NT2/D1 (cell line): ENCODE measurements around the gene SLC15A4.
"Not testable (repeated sequence)": the region's sequence is repeated elsewhere in the genome, so short reads cannot be mapped to it uniquely, and the experiment has no call there.

Source experiments
- DNase-seq: peaks from one replicate; pipeline ENCODE4 v3.0.0-alpha.2; 2011; ENCODE audit warnings: low read depth, low spot score
- H3K27me3 ChIP-seq: 2 replicates; pipeline ENCODE4 v1.6.0; 2011; ENCODE audit warnings: mild to moderate bottlenecking; ENCODE audit not compliant: insufficient read length, insufficient read depth
- H3K36me3 ChIP-seq: 2 replicates; pipeline ENCODE4 v1.6.1; 2011; ENCODE audit warnings: mild to moderate bottlenecking, low read length, mixed read lengths; ENCODE audit not compliant: insufficient read depth, insufficient read length
- H3K4me1 ChIP-seq: 2 replicates; pipeline ENCODE4 v1.5.1; 2011; ENCODE audit not compliant: insufficient read depth, insufficient read length
- H3K4me3 ChIP-seq: 2 replicates; pipeline ENCODE4 v1.5.1; 2011; ENCODE audit warnings: low read depth; ENCODE audit not compliant: insufficient read length
- H3K9ac ChIP-seq: 2 replicates; pipeline ENCODE4 v1.6.0; 2011; ENCODE audit warnings: low read depth; ENCODE audit not compliant: insufficient read length
- H3K9me3 ChIP-seq: 2 replicates; pipeline ENCODE4 v1.5.1; 2011; ENCODE audit warnings: mild to moderate bottlenecking, low read length; ENCODE audit not compliant: insufficient read depth
- SUZ12 ChIP-seq: IDR thresholded peaks from 2 replicates; pipeline ENCODE4 v1.6.1; 2011; ENCODE audit not compliant: insufficient read length, insufficient read depth; ENCODE audit errors: extremely low read depth
- YY1 ChIP-seq: IDR thresholded peaks from 2 replicates; pipeline ENCODE4 v1.6.1; 2011; ENCODE audit not compliant: insufficient read length, insufficient read depth
- ZNF274 ChIP-seq: IDR thresholded peaks from 2 replicates; pipeline ENCODE4 v1.6.1; 2011; ENCODE audit warnings: mild to moderate bottlenecking, low read depth, low read length

The SLC15A4 gene

DNA sequence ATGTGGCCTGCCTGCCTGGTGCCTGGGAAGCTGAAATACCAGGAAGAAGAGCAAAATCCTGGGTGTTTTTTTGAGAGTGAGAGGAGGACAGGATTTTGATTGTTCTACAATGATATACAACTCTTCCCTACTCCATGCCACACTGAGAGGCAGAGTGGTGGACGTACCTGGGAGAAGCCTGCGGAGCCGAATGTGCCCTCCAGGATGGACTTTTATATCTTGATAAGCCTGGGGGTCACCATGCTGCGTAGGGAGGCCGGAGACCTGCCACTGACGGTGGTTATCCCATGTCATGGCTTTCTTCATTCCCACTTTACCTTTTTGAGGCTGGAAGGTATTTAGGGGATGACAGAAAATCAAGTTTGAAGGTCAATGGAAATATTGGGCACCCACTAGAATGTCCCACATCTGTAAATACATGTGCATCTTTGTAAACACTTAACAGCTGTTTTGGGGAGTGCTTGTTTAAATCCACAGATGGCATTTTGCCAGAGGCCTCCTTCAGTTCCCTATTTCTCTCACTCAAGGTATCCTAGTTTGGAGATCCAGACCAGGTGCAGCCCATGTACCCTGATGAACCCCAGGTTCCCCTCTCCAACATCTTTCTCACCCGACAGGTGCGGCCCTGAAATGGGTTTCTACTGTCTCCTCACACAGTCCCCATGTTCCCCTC is 28.4 kb upstream of the SLC15A4 start:
- no peak for TF ChIP-seq YY1
- no peak for TF ChIP-seq ZNF274
- TF ChIP-seq SUZ12, result no peak
- Histone ChIP-seq H3K4me1 (peaks cover 6% of the 10 kb centered on the region), H3K36me3 (no peaks in the 10 kb centered on the region), H3K4me3 (no peak overlapping the region), H3K27me3 (peaks cover 14% of the 10 kb centered on the region), H3K9me3 (no peaks in the 10 kb centered on the region), H3K9ac (no peak overlapping the region)
- DNase-seq, result no peak

DNA sequence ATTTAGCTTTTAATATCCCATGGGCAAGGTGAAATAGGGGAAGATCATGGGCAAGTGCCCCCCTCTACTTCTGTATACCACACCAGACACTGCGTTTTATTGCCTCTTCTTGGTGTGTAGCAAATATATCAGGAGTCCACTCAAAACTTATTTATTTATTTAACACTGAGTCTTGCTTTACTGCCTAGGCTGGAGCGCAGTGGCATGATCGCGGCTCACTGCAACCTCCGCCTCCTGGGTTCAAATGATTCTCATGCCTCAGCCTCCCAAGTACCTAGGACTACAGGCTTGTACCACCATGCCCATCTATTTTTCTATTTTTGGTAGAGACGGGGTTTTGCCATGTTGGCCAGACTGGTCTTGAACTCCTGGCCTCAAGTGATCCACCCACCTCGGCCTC is 27.7 kb upstream of the SLC15A4 start:
- not testable (repeated sequence) for H3K9ac ChIP-seq, H3K9me3 ChIP-seq, H3K4me1 ChIP-seq, H3K36me3 ChIP-seq, H3K4me3 ChIP-seq, DNase-seq
- peaks cover 14% of the 10 kb centered on the region for H3K27me3 ChIP-seq

DNA sequence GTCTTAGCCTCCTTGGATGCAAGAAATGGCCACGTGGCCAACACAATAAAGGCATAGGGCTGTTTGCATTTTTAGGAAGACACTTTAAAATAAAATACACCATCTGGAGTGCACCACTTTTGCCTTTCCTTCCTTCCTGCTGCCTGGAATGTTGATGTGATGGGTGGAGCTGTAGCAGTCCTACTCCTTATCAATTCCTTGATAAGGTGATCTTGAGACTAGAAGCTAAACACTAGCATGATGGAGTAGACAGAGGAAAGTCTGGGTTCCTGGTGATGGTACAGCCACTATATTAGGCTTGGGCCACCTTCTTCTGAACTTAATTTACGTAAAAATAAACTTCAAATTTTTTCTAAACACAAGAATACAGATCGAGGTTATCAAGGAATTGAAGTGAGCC is 26.6 kb upstream of the SLC15A4 start:
- TF ChIP-seq ZNF274, result no peak
- no peak for TF ChIP-seq SUZ12
- no peak for TF ChIP-seq YY1
- DNase-seq, result no peak
- Histone ChIP-seq H3K9me3 (no peaks in the 10 kb centered on the region), H3K4me3 (no peak overlapping the region), H3K27me3 (peaks cover 14% of the 10 kb centered on the region), H3K9ac (no peak overlapping the region), H3K36me3 (no peaks in the 10 kb centered on the region), H3K4me1 (peaks cover 6% of the 10 kb centered on the region)

DNA sequence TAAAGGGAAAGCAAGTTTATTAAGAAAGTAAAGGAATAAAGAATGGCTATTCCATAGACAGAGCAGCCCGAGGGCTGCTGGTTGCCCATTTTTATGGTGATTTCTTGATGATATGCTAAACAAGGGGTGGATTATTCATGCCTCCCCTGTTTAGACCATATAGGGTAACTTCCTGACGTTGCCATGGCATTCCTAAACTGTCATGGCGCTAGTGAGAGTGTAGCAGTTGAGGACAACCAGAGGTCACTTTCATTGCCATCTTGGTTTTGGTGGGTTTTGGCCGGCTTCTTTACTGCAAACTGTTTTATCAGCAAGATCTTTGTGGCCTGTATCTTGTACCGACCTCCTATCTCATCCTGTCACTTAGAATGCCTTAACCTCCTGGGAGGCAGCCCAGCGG is 26.0 kb upstream of the SLC15A4 start:
- not testable (repeated sequence) for H3K9ac ChIP-seq, H3K36me3 ChIP-seq, H3K4me3 ChIP-seq, H3K9me3 ChIP-seq, DNase-seq, H3K4me1 ChIP-seq
- H3K27me3 ChIP-seq, result peaks cover 14% of the 10 kb centered on the region

DNA sequence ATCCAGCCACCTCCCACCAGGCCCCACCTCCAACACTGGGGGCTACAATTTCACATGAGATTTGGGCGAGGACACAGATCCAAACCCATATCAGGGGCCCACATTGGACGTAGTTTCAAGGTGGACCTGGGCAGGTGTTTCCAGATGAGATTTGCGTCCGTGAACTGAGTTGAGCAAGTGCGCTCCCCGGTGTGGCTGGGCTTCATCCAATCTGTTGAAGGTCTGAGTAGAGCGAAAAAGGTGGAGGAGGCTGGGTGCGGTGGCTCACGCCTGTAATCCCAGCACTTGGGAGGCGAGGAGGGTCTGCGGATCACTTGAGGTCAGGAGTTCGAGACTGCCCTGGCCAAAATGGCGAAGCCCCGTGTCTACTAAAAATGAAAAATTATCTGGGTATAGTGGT is 24.6 kb upstream of the SLC15A4 start:
- no peak overlapping the region for H3K4me3 ChIP-seq
- H3K27me3 ChIP-seq, result peaks cover 9% of the 10 kb centered on the region
- H3K9ac ChIP-seq, result no peak overlapping the region
- no peaks in the 10 kb centered on the region for H3K9me3 ChIP-seq
- H3K36me3 ChIP-seq, result no peaks in the 10 kb centered on the region
- H3K4me1 ChIP-seq, result peaks cover 3% of the 10 kb centered on the region
- no peak for DNase-seq
- TF ChIP-seq SUZ12 (no peak), YY1 (no peak), ZNF274 (no peak)

DNA sequence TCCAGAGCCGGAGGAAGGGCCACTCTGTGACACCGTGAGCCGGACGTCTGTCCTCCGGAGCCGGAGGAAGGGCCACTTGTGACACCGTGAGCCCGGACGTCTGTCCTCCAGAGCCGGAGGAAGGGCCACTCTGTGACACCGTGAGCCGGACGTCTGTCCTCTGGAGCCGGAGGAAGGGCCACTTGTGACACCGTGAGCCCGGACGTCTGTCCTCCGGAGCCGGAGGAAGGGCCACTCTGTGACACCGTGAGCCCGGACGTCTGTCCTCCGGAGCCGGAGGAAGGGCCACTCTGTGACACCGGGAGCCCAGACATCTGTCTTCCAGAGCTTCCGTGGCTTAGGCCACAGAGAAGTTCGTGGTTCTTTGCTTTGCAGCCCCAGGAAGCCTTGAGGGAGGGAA is 22.9 kb upstream of the SLC15A4 start:
- not testable (repeated sequence) for H3K4me3 ChIP-seq, H3K9me3 ChIP-seq, H3K4me1 ChIP-seq, H3K27me3 ChIP-seq, H3K9ac ChIP-seq, H3K36me3 ChIP-seq, DNase-seq

DNA sequence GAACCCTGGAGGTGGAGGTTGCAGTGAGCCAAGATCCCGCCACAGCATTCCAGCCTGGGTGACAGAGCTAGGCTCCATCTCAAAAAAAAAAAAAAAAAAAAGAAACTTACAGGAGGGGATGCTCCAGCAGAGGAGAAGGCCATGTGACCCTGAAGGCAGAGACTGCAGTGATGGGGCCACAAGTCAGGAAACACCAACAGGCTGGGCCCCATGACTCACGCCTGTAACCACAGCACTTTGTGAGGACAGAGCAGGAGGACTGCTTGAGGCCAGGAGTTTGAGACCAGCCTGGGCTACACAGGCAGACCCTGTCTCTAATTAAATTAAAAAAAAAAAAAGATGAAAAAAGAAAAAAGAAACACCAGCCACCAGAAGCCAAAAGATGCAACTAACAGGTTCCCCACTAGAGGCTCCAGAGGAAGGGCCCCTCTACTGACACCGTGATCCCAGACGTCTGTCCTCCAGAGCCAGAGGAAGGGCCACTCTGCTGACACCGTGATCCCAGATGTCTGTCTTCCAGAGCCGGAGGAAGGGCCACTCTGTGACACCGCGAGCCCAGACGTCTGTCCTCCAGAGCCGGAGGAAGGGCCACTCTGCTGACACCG is 20.4 kb upstream of the SLC15A4 start:
- TF ChIP-seq ZNF274 (no peak), YY1 (no peak), SUZ12 (no peak)
- DNase-seq, result no peak
- Histone ChIP-seq H3K4me1 (peaks cover 2% of the 10 kb centered on the region), H3K9me3 (no peaks in the 10 kb centered on the region), H3K27me3 (no peaks in the 10 kb centered on the region), H3K9ac (no peak overlapping the region), H3K4me3 (no peak overlapping the region), H3K36me3 (no peaks in the 10 kb centered on the region)

DNA sequence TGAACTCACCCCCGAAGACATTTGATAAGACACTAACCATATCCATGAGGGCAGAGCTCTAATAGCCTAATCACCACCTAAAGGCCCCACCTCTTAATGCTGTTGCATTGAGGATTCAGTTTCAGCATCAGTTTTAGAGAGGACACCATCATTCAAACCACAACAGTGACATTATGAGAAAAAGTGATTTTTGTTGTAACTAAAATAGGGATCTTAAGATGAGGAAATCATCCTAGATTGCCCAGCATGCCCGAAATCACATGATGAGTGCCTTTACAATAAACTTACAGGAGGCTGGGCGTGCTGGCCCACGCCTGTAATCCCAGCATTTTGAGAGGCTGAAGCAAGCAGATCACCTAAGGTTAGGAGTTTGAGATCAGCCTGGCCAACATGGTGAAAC is 19.8 kb upstream of the SLC15A4 start:
- Histone ChIP-seq H3K4me1 (peaks cover 2% of the 10 kb centered on the region), H3K27me3 (no peaks in the 10 kb centered on the region), H3K36me3 (no peaks in the 10 kb centered on the region), H3K9me3 (no peaks in the 10 kb centered on the region), H3K4me3 (no peak overlapping the region), H3K9ac (no peak overlapping the region)
- TF ChIP-seq YY1 (no peak), ZNF274 (no peak)
- DNase-seq, result no peak
